Upper lobe of left lung (tissue), 4 donors: ENCODE data around the gene SMARCD3.

Source experiments
- EP300 ChIP-seq, 4 donors: sonication (generic); formaldehyde crosslinking; IDR thresholded peaks; one replicate each; pipeline ENCODE4 v1.5.1; 2017; ENCODE audit warnings: antibody characterized with exemption in 4 of 4, control low read depth in 2 of 4
- POLR2A ChIP-seq, 4 donors: fragments of 450-650 bp; IDR thresholded peaks; one replicate each; pipeline ENCODE4 v1.5.1; 2016 to 2017; ENCODE audit warnings: antibody characterized with exemption in 4 of 4, mild to moderate bottlenecking in 2 of 4
- POLR2AphosphoS5 ChIP-seq, 2 donors: sonication (generic); formaldehyde crosslinking; IDR thresholded peaks; one replicate each; pipeline ENCODE4 v1.5.1; 2017; ENCODE audit warnings: antibody characterized with exemption in 2 of 2
- TF ChIP-seq, protein P1 (sequence below), 6 experiments: fragments of 450-650 bp in 4 of 6; fragments of 200-600 bp in 2 of 6; sonication (generic) in 2 of 6; IDR thresholded peaks; one replicate each; pipeline ENCODE4 v1.5.1; 2016 to 2019; ENCODE audit warnings: antibody characterized with exemption in 6 of 6

DNA sequence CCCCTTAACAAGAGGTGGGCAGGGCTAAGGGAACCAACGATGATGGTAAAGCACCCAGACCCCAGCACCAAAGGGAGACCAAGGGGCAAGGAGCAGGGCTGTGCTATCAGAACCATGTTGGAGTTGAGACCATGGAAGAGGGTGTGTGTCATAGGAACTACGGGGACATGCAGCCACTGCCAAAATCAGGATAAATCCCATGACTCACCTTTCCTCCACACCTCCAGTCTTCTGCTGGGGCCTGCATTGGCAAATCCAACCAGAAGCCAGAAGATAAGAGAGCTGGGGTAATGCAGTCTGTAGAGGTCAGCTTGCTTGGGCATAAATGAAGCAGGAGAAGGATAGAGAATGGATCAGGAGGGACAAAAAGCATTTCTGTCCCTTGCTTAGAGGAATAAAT lies 42.7 kb upstream of the SMARCD3 start:
- TF ChIP-seq, protein P1, sequence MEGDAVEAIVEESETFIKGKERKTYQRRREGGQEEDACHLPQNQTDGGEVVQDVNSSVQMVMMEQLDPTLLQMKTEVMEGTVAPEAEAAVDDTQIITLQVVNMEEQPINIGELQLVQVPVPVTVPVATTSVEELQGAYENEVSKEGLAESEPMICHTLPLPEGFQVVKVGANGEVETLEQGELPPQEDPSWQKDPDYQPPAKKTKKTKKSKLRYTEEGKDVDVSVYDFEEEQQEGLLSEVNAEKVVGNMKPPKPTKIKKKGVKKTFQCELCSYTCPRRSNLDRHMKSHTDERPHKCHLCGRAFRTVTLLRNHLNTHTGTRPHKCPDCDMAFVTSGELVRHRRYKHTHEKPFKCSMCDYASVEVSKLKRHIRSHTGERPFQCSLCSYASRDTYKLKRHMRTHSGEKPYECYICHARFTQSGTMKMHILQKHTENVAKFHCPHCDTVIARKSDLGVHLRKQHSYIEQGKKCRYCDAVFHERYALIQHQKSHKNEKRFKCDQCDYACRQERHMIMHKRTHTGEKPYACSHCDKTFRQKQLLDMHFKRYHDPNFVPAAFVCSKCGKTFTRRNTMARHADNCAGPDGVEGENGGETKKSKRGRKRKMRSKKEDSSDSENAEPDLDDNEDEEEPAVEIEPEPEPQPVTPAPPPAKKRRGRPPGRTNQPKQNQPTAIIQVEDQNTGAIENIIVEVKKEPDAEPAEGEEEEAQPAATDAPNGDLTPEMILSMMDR (IDR thresholded peaks at IDR 0.05), result no peak
- TF ChIP-seq POLR2A (IDR thresholded peaks at IDR 0.05) (no peak), EP300 (IDR thresholded peaks at IDR 0.05) (no peak), POLR2AphosphoS5 (IDR thresholded peaks at IDR 0.05) (no peak)
